ENCODE measurements around the gene ABHD11.
"Not testable (repeated sequence)": the region's sequence is repeated elsewhere in the genome, so short reads cannot be mapped to it uniquely, and the experiment has no call there.

The ABHD11 gene

DNA sequence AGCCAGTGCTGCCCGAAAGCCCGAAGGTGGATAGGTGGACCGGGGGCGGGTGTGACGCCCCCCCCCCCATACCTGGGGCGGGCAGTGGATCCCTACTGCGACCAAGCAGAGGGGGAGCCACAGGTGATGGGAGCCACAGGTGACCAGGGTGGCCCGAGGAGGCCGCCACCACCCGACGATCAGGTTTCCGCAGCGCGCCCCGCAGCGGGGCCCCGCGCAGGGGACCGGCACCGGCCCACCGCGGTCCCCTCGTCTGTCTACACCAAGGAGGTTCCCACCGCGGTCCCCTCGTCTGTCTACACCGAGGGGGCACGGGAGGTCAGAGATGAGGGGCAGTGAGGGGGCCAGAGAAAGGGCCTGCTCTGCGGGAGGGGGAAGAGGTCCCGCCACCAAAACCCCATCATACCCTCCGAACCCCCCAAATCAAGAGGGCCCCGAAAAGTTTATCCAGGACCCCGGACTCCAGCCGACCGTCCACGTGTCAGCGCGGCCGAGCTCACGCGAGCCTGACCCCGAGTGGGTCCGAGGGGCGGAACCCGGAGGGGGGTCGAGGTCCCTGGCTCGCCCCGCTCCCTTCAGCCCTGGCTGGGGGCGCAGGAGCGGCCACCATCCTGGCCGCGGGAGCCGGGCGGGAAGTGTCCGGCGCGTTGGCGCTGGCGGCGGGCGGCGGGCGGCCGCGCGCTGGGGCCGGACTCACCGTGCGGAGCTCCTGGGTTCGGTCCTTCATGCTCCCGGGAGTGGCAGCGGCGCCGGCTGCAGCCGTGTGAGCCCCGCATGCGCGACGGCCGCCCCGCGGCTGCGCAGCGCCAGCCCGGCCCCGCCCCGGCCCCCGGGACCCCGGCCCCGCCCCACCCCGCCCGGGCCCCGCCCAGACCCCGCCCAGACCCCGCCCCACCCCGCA is 19.4 kb downstream of the ABHD11 start, which contains the start of gene STX1A:
Gene STX1A (minus strand): TSS at position 765 of the 901 bp plus-strand sequence. CDS start 38 bp downstream, at position 727.
- FAIRE-seq: no peak

DNA sequence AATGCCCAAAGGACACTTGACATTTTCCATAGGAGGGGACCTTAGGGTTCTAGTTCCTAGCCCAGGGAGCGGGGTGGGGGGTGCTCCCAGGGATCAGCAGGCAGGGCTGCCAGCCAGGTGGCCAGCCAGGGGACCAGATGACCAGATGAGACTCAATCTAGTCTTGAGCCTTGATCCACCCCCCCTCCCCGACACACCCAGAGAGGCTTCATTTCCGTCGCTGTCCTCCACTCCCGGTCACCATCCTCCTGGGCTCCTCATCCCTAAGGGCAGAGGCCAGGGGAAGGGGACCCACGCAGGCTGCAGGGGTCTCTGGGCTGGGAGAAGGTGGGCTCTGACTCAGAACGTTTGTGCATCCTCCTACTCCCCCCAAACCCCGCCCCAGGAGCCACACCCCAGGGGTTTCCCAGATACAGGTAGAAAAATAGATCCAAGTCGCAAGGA is 20.1 kb downstream of the ABHD11 start:
- FAIRE-seq: no peak

DNA sequence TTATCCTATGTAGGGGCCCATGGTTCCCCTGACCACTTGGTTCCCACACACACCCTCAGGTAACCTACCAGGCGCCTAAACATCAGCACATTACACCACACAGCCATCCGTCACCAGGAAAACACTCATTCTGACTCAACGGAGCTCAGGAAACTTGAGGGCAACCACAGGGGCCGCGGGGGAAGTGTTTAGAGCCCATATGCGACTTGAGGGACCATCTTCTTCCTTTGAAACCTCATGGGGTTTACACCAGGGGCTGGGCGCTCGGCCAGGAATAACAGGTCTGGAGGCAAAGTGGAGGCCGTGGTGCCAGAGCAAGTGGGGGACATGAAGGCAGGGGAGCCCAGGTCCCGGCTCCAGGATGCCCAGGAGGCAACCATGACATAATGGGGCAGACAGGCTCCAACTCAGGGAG is 20.6 kb downstream of the ABHD11 start:
- no peak for FAIRE-seq

DNA sequence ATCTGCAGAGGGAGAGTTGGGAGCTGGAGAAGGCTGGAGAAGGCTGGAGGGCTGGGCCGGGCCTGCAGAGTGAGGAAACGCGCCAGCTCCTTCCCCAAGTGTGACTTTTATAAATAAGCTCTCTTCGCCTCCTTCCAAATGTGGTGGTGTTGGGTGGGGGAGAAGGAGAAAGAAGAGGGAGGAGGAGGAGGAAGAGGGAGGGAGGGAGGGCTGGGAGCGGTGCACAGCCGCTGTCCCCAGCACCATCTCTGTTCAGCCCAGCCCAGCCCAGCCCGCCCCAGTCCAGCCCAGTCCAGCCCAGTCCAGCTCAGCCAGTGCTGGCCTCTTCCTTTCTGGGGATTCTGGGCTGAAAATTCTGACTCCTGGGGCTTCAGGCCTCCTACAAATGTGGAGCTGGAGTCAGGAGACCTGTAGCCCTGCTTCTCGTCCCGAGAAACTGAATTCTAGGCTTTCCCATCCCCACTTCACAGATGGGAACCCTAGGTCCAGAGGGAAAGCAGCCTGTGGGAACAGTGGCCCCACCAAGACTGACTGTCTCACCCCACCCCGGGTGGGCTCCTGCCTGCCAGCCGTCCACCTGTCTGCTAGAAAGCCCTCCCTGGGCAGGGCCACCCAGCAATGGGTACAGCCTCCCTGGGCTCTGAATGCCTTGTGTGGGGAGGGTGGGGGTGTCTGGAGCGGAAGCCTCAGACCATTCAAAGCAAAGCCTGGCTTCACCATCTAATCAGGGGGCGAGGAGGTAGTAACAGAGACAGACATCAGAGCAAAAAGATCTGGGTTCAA is 21.4 kb downstream of the ABHD11 start:
- no peak for FAIRE-seq

DNA sequence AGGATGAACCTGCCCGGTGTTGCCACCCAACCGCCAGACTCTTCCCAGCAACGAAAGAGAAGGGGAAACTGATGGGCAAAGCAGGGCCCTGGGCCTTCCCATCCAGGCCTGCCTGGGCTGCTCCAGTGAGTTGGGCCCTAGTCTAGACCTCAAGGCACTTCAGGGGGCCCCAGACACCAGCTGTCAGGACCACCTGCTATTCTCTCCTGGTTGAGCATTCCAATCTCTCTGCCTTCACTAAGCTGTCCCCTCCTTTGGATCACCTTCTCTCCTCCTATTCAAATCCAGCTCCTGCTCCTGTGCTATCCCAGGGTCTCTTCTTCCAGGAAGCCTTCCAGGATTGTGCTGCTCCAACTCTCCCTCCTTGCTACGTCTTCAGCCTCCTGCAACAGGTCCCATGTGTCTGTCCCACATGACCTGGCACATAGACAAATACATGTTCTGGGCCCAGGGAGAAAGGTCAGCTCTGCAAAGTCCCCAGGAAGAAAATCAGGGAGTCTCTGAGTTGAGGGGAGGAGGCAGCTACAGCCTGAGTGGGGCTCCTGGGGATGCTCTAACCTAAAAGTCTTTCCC is 22.2 kb downstream of the ABHD11 start:
- FAIRE-seq: no peak

DNA sequence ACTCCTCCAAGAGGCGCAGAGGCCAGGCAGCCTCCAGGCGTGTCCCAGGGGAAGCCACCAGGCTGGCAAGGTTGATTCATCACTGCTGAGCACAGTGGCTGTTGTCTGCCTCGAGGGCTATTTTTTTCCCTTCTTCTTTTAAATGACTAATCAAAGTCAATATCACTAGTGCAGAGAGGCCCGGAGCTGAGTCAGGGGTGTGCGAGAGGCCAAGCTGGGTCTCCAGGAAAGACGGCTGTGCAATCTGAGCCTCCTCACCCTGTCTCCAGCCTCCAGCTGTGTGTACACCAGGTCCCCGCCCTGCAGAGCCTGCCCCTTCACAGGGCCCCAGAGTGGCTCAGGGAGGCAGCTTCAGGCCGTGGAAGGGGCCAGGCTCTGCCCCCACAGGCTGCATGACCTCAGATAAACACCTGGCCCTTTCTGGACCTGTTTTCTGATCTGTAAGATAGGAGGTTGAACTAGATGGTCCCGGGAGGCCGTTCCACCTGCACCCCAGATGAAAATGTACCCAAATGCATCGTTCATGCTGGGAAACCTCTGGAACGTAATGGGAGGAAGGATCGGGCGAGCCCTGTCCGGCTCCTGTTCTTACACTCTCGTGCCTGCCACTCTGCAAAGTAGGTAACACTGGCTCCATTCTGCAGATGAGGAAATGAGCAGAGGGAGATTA is 22.8 kb downstream of the ABHD11 start:
- peak; percentile 76 for FAIRE-seq

DNA sequence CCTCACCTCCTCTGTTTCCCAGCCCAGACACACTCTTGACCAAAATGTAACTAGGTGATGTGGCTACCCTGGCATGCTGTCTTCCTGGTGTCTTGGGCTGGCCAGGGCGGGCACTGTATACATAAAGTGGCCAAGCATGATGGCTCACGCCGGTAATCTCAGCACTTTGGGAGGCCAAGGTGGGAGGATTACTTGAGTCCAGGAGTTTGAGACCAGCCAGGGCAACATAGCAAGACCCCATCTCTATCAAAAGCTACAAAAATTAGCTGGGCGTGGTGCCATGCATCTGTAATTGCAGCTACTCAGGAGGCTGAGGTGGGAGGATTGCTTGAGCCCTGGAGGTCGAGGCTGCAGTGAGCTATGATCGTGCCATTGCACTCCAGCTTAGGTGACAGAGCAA is 25.3 kb downstream of the ABHD11 start:
- FAIRE-seq: not testable (repeated sequence)

DNA sequence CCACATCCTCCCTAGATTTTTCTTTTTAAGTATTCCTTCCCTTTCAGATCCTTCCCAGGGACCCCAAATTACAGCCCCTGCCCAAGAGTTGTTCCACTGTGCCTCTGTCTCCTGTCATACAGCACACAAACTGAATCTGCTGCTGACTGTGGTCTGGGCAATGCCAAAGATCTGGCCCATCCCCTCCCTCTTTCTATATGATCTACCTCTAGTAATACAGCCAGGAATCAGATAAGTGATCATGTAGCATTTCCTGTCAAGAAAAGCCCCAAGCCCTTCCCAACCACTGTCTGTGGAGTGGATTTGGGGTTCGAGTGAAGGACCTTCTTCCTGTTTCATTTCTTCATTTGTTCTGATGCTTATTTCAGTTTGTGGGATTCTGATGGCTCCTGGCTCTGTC is 25.8 kb downstream of the ABHD11 start:
- FAIRE-seq: no peak

DNA sequence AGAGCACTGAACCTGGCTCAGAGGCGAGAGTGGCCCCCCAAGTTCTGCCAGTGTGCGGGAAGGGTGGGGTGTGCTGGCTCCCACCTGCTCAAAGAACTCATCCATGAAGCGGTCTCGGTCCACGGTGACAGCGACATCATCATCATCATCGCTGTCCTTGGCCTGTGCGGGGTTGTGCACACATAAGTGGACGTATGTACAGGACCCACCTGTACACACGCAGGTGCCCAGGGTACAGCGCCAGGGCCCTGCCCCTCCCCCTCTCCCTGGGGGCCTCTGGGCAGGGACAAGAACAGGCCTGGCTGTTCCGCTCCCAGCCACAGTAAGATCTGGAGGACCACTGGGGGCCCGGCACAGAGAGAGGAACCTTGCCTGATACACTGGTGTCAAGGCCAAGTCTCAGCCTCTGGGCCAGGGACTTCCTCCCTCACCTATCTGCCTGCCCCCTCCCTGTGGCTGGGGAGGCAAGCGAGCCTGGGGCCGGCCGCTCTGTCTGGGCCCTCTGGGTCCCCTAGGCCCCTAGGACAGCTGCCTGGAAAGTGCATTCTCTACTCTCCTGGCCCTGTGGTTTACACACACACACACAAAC is 29.5 kb downstream of the ABHD11 start:
- FAIRE-seq: no peak

DNA sequence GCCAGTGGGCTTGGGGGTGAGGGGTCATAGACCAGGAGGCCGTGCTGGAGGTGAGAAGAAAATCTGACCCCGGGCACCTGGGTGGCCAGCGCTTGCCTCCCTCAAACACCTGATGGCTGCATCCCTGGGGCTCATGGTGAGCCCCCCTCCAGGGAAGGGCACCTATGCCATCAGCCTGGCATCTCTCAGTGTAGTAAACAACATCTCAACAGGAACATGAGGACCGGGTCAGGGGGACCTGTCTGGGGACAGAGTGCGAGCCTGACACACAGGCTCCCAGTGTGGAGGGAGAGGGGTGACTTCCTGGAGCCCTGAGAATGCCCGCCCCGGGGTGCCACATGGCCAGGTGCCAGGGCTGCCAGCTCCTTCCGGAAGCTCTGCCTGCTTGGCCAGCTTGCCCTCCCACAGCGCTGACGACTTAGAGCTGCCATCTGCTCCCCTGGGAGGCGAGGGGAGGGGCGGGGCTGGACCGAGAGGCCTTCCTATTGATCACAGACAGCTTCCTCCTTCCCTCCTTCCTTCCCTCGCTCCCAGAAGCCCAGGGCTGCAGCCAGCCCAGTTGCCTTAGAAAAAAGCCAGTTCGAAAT is 31.5 kb downstream of the ABHD11 start:
- FAIRE-seq: no peak

DNA sequence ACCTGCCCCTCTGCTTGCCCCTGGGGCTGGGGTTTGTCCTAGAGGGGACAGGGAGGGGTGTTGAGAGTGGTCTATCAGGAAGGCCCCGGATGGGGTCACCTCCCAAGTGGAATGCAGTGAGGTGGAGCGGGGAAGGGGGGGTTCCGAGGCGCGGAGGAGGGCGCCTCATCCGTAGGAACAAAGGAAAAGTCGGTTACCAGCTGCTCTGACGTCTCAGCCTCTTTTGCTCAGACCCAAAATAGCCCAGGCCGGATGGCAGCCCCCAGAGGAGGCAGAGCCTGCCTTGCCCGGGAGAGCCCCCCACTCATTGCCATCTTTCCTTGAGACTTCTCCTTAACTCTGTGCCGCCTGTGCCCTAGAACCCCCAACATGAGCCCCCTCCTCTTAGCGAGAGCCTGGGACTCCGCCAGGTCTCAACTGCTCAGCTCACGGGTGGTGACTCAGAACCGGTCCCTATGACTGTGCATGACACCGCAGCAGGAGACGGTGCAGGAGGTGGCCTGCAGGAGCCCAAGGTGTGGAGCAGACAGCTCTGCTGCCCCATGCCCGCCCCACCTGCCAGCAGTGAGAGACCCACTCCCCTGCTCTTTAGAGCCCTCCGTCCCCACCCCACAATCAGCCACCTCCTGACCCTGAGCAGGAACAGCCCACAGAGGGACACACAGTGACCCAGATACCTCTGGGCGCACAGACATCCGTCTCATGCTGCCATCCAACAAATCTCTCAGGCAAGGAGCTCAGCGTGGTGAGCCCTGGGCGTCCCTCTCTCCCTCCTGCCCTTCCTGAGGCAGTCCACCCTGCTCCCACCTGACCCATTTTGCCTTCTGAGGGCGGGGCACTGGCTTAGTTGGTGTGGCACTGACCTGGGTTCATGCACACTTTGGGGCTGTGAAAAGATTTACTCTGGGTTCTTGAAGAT is 32.2 kb downstream of the ABHD11 start:
- FAIRE-seq: no peak

DNA sequence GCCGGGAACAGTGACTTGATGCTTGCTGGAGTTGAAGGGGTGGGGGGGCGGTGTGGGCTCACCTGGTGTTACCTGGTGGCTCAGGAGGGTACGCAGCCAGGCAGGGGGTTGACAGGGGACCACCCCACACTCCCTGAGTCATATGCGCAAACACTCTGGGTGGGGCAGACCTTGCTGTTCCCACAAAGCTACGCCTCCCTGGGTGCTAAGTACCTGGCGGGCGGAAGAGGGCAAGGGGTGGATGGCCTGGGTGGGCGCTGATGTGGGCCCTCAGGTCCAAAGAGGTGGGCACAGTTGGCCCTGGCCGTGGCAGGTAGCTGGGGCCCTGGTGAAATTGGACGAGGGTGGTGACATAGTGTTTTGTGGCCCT is 33.1 kb downstream of the ABHD11 start:
- FAIRE-seq: no peak

DNA sequence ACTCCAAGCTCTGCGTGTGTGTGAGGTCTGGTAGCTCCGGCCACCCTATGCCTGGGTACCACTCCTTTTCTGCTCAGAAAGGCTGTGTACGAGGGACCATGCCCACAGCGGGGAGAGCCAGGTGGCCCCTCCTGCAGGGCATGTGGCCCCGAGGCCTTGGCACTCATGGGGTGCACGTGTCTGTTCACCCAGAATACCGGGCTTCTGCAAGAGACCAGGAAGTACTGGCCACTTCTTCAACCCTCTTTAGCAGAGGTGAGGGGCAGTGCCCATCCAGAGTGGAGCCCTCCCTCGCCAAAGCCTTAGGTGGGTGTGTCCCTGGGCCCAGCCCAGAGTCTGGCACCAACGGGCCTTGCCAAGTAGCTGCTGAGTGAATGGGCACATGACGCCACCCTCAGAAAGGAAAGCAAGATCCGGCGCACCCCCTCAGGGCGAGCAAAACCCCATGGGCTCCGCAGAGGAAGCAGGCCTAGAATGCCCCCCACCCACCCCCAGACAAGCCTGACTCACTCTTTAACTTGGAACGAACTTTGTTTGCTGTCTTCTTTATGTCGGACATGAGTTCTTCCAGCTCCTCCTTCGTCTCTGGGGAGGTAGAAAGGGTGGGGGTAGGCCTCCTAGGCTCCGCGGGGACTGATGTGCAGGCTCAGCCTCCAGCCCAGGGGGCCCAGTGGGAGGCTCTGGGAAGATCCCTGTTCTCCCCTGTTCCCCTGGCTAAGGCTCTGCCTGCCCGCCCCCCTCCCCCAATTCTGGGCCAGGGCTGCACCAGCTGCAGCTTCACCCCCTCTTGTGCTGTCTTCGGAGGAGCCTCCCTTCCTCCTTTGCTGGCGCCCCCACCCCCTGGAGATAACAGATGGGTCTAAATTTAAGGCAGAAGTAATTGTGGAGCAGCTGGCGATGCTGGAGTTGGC is 33.7 kb downstream of the ABHD11 start:
- FAIRE-seq: no peak

DNA sequence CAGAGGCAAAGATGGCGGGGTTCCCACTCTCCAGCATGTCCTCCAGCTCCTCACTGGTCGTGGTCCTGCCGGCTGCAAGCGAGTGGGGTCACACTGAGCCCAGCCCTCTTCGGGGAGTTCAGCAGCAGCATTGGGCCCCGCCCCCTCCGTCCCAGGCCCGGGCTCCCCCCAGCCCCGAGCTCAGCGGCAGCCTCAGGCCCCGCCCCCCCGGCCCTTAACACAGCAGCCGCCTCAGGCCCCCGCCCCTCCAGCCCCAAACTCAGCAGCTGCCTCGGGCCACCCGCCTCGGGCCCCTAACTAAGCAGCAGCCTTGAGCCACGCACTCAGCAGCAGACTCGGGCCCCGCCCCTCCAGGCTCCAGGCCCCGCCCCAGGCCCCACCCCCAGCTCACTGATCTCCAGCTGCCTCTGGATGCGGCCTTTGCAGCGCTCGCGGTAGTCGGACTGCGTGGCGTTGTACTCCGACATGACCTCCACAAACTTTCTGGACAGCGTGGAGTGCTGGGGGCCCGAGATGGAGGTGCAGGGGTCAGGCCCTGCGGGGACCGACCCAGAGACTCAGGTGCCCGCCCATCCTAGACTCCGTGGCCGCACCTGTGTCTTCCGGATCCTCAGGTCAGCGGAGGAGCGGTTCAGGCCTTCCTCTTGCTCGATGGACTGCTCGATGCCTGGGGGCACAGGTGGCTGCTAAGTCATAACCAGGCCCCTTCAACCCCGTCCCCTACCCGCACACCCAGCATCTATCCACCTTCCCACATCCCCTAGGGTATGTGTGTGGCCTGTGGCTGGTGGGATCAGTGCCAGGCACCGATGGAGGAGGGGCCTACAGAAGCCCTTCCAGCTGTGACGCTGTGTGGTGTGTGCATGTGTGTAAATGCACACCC is 34.6 kb downstream of the ABHD11 start:
- no peak for FAIRE-seq

DNA sequence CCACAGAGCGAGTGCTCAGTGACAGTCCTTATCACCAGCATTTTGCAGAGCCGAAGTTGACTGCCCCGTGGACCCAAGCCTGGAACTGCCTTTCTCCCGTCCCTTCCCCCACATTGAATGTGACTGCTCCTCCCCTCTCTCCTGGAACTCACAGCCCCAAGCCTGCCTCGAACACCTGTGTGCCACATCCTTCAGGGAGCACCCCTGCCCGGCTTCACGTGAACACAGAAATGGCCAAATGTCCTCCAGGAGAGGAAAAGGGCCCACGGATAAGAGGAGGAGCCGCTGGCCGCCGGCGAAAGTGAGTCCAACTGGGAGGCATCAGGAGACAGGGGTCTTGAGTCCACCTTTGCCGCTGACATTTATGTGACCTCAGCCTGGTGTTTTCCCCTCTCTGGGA is 35.4 kb downstream of the ABHD11 start:
- no peak for FAIRE-seq

DNA sequence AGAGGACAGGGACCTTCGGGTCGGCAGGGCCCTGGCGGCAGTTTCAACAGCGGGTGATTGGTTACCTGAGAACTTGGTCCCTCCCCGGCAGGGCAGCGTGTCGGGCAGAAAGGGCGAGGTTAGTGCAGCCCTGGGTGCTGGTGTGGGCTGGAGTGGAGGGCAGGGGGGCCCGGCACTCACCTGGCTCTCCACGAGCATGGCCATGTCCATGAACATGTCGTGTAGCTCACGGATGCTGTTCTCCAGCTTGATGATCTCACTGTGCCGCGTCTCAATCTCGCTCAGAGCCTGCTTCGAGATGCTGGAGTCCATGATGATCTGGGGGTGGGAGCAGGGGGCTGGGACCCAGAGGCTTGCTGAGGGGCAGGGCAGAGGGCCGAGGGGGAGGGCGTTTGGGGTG is 35.9 kb downstream of the ABHD11 start:
- no peak for FAIRE-seq

DNA sequence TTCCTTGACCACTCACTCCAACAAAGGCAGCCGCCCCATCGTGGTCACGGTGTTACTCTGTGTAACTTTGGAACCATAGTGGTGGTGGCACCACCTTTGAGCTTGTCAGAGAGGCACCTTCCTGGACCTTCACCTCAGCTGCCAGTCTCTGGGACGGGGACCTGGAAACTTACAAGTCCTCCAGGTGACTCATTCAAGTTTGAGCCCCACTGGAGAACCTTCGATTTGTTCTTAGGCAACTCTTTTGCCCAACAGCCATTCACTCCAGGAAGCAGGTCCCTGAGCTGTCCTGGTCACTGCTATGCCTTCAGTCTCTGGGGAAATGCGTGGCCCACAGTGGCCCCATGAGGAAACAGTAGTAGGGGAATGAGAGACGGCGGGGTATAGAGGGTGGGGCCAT is 36.4 kb downstream of the ABHD11 start:
- no peak for FAIRE-seq

DNA sequence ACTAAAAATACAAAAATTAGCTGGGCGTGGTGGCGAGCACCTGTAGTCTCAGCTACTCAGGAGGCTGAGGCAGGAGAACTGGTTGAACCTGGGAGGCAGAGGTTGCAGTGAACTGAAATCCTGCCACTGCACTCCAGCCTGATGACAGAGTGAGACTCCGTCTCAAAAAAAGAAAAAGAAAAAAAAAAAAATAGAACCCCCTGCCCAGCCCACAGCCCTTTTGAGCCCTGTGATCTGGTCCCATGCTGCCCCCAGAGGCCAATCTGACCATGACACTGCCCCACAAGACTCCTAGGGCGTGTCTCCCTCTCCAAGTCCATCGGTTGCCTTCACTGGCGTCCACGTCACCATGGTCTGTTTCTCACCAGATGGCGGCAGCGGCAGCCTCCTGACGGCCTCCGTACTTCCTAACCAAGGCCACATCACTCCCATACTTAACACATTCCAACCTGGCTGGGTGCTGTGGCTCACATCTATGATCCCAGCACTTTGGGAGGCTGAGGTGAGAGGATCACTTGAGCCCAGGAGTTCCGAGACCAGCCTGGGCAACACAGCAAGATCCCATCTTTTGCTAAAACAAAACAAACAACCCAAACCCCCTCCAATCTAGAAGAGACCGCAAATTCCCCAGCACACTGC is 37.1 kb downstream of the ABHD11 start:
- FAIRE-seq: peak; percentile 21

Data from islet of Langerhans (tissue), 1 donor.